ENCODE data around the gene EDN2.

Gene EDN2

DNA sequence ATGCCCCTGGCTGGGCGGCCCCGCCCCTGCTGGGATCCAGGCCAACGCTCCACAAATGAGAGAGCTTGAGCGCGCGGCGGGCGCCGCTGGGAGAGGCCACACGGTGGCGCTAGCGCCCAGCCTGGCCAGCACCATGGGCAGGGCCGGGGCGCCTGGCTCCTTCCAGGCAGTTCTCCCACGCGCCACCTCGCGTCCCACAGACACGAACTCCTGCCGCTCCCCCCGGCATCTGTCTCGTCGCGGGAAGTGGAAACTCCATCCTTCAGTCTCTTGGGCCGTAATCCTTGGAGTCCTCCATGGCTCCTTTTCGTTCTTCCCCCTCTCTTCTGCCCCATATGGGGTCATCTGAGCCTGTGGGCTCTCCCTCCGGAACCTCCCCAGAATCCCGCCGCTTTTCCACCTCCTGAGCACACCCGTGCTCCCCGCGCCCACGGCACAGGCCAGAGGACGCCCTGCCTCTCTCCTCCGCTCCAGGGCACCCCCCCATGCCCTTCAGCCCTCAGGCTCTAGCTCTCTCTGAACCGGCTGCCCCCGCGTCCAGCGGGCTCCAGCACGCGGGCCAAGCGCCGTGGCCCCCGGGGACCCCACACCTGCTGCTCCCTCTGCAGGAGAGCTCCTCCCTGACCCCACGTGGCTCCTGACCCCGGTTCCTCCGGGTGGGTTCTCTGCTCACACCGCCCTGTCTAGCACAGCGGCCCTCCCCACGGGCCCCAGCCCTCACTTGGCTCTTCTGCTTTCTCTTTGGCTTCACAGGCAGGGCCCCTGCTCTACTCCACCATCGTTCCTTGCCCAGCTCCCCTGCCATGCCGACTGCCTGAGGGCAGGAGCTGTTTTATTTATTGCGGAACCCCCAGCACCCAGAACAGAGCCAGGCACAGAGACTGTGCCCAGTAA, 31.9 kb upstream of the EDN2 start:
- DNase-seq: peak; percentile 66

GRCh38 chr1:41515778-41516167, 31.3 kb upstream of the EDN2 start:
- DNase-seq: no peak

DNA sequence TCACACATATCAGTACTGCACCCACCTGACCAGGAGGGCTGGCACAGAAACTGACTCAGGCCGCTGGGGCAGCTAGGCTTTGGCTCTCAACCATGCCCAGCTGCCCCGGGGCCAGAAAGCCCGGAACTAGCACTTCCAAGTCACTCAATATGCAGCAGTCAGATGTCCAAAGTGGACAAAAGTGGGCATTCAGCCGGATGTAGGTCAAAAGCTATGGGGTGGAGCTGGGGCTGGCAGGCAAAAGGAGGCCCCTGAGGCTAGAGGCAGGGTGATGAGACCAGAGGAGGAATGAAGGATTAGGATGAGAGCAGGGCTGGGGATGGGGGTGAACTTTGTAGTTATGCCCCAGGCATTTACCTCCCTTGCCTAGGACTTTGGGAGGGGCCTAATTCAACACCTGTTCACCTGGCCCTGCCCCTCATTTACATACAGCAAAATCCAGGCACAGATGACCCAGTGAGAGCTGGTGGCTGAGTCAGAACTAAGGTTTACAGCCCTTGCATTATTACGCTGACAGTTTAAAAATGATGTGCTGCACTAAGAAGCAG, 30.7 kb upstream of the EDN2 start:
- no peak for DNase-seq

- no peak for DNase-seq
Observed at GRCh38 chr1:41514381-41514780, 29.9 kb upstream of the EDN2 start.

DNA sequence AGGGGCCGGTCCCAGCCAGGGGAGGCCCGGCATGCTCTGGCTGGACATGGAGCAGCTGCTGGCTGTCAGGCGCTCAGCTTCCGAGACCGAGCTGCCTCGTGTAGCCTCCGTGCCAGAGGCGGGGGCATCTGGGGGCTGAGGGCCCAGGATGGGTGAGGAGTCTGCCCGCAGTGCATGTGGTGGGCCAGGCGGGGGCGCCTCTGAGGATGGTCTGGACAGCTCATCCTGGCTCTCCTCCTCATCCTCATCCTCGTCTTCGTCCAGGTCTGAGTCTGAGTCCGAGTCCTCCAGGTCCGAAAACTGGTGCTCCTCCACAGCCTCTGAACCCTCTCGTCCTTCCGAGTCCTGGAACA, 28.9 kb upstream of the EDN2 start:
- DNase-seq: no peak

GRCh38 chr1:41512701-41513382, 28.4 kb upstream of the EDN2 start:
- DNase-seq: no peak

- no peak for DNase-seq
Observed at GRCh38 chr1:41511239-41511540, 26.7 kb upstream of the EDN2 start.

GRCh38 chr1:41510531-41511238, 26.2 kb upstream of the EDN2 start:
- no peak for DNase-seq

GRCh38 chr1:41509270-41509671, 24.8 kb upstream of the EDN2 start:
- no peak for DNase-seq

DNA sequence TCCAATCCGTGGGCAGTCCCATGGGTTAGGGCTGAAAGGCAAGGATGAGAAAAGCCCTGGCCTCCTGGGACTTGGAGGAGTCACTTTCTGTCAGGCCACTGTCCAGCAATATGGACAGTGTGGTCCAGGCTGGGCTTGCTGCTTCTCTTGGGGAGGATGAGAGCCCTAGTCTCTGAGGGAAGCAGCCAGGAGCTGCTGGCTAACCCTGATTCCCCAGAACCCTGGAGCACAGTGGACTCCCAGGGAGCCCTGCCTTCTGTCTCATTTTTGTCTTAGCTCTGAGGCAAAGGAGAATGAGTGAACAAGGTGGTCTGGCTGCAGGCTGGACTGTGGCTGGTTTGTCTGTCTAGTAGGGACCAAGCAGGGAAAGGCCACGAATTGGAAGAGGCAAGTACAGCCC, 23.8 kb upstream of the EDN2 start:
- no peak for DNase-seq

DNA sequence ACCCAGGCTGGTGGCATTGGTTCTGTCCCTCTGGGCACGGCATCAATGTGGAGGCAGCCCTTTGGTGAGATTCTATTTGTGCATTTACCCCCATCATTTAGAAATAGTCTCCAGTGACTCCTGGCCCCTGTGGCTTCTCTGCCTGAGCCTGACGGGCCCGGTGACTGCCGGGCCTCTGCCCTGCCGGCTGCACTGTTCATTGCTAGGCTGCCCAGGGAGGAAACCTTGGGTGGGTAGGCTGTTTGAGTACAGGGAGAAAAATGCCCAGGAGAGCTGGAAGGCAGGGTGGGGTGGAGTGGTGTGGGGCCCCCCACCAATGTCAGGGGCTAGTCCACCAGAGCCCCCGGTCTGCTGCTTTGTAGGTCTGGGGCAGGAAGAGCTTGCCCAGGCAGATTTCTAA, 23.4 kb upstream of the EDN2 start:
- no peak for DNase-seq

DNA sequence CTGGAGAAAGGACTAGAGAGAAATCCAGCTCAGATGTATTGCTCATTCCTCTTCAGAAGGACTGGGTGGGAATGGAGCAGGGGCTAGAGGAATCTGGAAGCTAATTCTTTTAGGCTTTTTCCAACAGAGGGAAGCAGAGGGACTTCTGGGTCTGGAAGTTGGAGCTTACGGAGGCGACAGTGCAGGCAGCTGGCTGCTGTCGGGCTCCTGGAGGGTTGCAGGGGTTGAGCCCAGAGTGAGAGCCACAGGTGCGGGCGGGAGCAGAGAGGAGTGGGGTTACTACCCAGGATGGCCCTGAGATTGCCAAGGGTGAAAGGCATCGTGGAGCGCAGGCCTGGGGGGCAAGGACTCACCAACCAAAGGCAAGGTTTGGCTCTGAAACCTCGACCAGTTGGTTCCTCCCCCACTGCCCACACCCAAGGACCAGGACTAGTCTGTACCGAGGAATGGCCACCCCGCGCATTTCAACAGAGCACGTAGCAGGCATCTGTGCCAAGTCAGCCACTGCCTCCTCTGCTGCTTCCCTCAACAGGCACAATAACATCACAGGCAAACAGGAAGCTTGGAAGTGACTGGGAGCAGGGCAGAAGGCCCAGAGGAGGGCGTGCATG, 22.7 kb upstream of the EDN2 start:
- DNase-seq: no peak

DNA sequence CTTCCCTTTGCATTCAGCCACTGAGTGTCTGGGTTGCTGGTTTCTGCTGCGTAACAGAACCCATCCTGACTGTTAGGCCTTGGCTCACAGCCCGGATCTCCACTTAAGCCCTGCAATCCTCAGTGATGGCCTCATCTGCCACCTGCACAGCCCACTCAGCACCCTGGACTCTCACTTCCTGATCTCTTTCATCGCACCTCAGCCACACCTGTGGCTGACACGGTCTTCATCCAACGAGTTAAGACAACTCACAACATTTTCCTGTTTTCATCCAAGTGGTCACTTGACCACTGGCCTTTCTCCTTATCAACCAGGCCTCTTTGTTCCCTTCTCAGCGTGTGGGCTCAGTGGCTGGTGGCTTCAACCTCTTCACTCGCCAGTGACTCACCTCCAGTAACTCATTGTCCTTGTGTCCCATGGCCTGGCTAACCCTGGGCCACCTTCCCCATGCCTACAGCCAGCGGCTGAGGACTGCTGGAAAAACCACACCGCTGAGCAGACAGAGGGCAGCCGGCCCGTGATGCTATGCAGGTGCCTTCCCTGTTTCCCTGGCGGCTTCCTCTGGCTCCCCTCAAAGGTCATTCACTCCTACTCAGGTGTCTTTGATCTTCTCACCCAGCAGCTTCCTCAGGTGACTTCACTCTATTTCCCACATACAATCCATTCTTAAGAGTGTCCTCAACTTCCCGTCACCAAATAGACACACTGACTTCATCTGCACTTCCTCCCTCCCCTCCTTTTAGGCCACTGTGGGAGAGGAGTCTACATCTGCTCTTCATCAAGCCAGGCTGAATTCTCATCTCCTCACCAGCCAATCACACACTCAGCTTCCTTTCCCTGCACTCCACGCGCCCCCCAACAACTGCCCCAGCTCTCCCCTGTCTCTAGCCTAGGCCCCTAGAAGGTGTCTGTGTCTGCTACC, 19.9 kb upstream of the EDN2 start:
- DNase-seq: no peak

DNA sequence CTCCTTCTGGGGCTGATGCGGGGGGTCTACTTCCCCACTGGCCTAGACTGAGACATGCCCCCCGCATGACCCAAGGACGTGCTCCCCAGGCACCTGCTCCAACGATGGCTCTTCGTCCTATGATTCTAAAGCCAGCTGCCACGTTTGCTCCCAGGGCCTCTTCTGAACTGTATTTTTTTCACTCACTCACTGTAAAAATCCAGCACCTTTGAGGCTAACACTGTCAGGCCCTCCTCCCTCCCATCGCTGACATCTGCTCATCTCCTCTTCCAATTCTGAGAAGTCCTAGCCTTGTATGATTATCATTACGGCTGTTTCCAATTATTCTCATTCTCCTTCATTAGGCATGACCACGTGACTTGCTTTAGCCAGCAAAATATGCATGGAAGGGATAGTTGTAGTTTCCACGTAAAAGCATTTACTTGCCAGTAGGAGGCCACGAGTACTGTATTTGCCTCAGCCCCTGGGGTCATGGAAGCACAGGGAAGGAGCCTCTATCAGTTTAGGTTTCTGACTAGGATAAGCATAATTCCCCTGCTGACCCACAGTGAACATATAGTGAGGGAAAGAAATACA, 19.1 kb upstream of the EDN2 start:
- DNase-seq: no peak

- DNase-seq: no peak
Observed at GRCh38 chr1:41502912-41503311, 18.4 kb upstream of the EDN2 start.

GRCh38 chr1:41501581-41501980, 17.1 kb upstream of the EDN2 start:
- DNase-seq: no peak

DNA sequence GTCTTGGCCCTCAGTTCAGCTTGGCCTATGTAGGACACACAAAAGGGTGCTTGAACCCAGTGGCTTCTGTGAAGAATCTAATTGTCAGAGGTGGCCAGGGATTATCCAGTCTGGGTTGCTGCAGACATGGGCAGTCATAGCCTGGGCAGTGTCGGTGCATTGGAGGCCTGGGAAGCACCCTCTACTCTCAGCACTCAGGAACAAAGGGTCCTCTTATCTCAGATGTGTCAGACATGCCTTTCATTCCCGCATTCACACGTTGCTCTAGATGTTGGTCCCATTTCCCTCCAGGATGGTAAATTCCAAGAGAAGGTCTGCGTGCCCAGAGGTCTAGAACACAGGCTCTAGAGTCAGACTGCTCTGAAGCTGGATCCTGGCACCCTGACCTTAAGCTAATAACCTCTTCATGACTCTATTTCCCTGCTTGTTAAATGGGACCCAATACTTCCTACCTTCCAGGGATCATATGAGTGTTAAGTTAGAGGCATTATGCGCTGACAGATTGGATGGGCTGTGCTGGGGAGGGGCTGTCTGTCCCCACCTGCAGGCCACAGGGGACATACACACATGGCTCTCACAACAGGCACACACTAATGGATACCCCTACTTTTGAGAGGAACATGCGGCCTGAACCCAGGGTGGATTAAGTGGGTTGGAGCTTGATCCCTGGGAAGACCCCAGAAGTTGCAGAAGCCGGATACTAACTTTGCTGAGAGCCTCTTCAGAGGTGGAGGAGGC, 16.5 kb upstream of the EDN2 start:
- DNase-seq: no peak

- DNase-seq: no peak
Observed at GRCh38 chr1:41500378-41500777, 15.9 kb upstream of the EDN2 start.

DNA sequence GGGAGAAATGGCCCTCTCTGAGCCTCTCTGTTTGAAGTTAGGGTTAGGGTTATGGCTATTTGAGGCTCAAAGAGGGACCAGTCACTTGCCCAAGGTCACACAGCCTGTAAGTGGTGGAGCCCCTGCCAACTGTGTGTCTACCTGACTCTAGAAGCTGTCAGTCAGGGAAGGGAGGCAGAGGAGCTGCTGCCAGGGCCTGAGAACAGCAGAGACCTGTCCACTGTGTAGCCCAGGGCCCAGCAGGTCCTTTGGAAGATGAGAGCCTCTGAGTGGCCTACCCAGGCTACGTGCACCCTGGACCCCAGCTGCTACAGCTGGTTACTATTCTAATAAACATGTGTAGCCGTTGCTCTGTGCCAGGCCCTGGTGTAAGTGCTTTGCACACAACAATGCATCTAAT, 15.1 kb upstream of the EDN2 start:
- no peak for DNase-seq

- DNase-seq: no peak
Observed at GRCh38 chr1:41498804-41499203, 14.3 kb upstream of the EDN2 start.

- DNase-seq: no peak
Observed at GRCh38 chr1:41498391-41498790, 13.9 kb upstream of the EDN2 start.

Measured in amniotic stem cell (primary cell).